ENCODE results near the gene DNAAF3. TPM values are rescaled to one million over a fixed set of nuclear protein-coding genes. Genes with fewer than 3 reads are reported as not detected.
A peak's percentile ranks its signal among the peaks of the same experiment; 100 is the strongest.

The DNAAF3 gene
- total RNA-seq, 1 donor from 2014 or later = 9.1 TPM

DNA sequence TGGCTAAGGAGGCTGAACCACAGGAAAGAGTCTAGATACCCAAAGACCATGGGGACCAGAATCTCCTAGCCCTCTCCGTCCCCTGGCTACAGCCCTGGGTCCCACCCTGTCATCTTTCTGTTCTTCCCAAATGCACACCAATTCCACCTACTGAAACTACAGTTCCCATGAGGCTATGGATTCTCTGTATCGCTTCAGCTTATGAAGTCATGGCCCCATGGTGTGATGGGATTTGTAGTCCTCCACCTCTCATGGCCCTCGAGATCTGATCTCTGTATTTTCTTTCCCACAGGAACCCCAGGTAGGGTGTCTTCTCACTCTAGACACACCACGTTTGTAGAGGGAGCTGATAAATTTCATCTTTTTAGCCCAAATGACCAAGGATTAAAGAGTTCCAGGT, 31.1 kb upstream of the DNAAF3 start:
- Histone ChIP-seq H3K9me3 (ENCODE audit: low read depth) (no peaks in the 10 kb centered on the region), H3K4me1 (no peaks in the 10 kb centered on the region), H3K27me3 (peaks cover 11% of the 10 kb centered on the region), H3F3A (ENCODE audit: low read depth) (no peaks in the 10 kb centered on the region), H3K36me3 (no peaks in the 10 kb centered on the region), H3K4me3 (no peak overlapping the region), H2AFZ (replicated peaks) (no peak overlapping the region), H4K20me1 (ENCODE audit: low read depth) (no peaks in the 10 kb centered on the region), H3K79me2 (ENCODE audit: low read depth) (no peaks in the 10 kb centered on the region), H3K9ac (no peak overlapping the region), H3K27ac (no peak overlapping the region), H3K4me2 (no peak overlapping the region)
- TF ChIP-seq, protein P1, sequence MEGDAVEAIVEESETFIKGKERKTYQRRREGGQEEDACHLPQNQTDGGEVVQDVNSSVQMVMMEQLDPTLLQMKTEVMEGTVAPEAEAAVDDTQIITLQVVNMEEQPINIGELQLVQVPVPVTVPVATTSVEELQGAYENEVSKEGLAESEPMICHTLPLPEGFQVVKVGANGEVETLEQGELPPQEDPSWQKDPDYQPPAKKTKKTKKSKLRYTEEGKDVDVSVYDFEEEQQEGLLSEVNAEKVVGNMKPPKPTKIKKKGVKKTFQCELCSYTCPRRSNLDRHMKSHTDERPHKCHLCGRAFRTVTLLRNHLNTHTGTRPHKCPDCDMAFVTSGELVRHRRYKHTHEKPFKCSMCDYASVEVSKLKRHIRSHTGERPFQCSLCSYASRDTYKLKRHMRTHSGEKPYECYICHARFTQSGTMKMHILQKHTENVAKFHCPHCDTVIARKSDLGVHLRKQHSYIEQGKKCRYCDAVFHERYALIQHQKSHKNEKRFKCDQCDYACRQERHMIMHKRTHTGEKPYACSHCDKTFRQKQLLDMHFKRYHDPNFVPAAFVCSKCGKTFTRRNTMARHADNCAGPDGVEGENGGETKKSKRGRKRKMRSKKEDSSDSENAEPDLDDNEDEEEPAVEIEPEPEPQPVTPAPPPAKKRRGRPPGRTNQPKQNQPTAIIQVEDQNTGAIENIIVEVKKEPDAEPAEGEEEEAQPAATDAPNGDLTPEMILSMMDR (IDR thresholded peaks at IDR 0.05) = no peak
- TF ChIP-seq EZH2phosphoT487 (IDR thresholded peaks at IDR 0.05) = no peak
- TF ChIP-seq EZH2 (IDR thresholded peaks at IDR 0.05) = no peak
- Mint-ChIP-seq H3K36me3 (no peaks in the 10 kb centered on the region), H3K9me3 (no peaks in the 10 kb centered on the region), H3K27me3 (ENCODE audit: insufficient read depth, low read depth) (peaks cover 16% of the 10 kb centered on the region), H3K27ac (peak overlapping the region; percentile 51), H3K4me3 (peak overlapping the region; percentile 41), H3K4me1 (no peaks in the 10 kb centered on the region)
- peak; percentile 39 for DNase-seq (ENCODE audit: low spot score)

DNA sequence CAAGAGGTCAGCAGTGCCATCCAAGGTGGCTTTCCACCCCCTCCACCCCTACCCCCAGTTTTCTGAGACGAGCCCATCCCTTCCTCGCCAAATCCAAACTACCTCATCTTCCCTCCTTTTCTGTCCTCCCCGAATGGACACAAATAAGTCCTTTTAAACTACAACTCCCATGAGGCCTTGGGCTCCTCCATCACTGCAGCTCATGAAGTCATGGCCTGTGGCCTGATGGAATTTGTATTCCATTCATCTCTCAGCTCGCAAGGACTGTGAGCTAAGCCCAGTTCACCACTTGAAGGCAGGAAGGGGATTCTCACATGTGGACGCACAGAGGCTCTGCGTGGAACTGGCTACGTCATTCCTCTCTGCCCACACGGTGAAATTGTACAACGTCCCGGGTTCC, 30.4 kb upstream of the DNAAF3 start:
- Histone ChIP-seq H2AFZ (replicated peaks) (no peak overlapping the region), H3K79me2 (ENCODE audit: low read depth) (no peaks in the 10 kb centered on the region), H3K4me2 (no peak overlapping the region), H3K9me3 (ENCODE audit: low read depth) (no peaks in the 10 kb centered on the region), H3K4me1 (no peaks in the 10 kb centered on the region), H3K27me3 (peaks cover 11% of the 10 kb centered on the region), H3K4me3 (no peak overlapping the region), H3K9ac (no peak overlapping the region), H3K27ac (no peak overlapping the region), H4K20me1 (ENCODE audit: low read depth) (no peaks in the 10 kb centered on the region), H3K36me3 (no peaks in the 10 kb centered on the region), H3F3A (ENCODE audit: low read depth) (no peaks in the 10 kb centered on the region)
- H3K4me1 Mint-ChIP-seq = no peaks in the 10 kb centered on the region
- no peaks in the 10 kb centered on the region for H3K36me3 Mint-ChIP-seq
- H3K27me3 Mint-ChIP-seq (ENCODE audit: insufficient read depth, low read depth) = peaks cover 16% of the 10 kb centered on the region
- no peak for TF ChIP-seq EZH2 (IDR thresholded peaks at IDR 0.05)
- TF ChIP-seq, protein P1 (IDR thresholded peaks at IDR 0.05) = no peak
- no peak for TF ChIP-seq EZH2phosphoT487 (IDR thresholded peaks at IDR 0.05)
- H3K27ac Mint-ChIP-seq = no peak overlapping the region
- no peaks in the 10 kb centered on the region for H3K9me3 Mint-ChIP-seq
- DNase-seq (ENCODE audit: low spot score) = no peak
- H3K4me3 Mint-ChIP-seq = no peak overlapping the region

DNA sequence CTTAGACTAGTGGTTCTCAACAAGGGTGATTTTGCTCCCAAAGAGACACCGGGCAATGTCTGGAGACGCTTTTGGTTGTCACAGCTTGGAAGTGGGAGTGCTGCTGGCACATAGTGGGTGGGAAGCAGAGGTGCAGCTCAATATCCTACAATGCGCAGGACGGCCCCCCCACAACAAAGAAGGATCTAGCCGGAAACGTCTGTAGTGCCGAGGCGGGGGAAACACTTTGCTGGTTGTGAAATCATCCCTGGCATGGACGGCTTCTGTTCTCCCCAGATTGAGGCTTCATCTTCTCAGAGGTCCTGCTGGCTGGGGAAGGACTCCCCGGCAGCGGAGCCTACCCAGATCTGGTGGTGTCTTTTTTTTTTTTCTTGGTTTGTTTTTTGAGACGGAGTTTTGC, 27.1 kb upstream of the DNAAF3 start:
- Histone ChIP-seq H3K9ac (no peak overlapping the region), H3K4me3 (no peak overlapping the region), H3K4me1 (no peaks in the 10 kb centered on the region), H3F3A (ENCODE audit: low read depth) (no peaks in the 10 kb centered on the region), H2AFZ (replicated peaks) (no peak overlapping the region), H3K4me2 (no peak overlapping the region), H3K9me3 (ENCODE audit: low read depth) (no peaks in the 10 kb centered on the region), H3K27ac (no peak overlapping the region), H3K36me3 (no peaks in the 10 kb centered on the region), H3K79me2 (ENCODE audit: low read depth) (no peaks in the 10 kb centered on the region), H4K20me1 (ENCODE audit: low read depth) (no peaks in the 10 kb centered on the region), H3K27me3 (peaks cover 4% of the 10 kb centered on the region)
- no peaks in the 10 kb centered on the region for H3K9me3 Mint-ChIP-seq
- H3K4me1 Mint-ChIP-seq = peaks cover 4% of the 10 kb centered on the region
- H3K27me3 Mint-ChIP-seq (ENCODE audit: insufficient read depth, low read depth) = peaks cover 12% of the 10 kb centered on the region
- no peak overlapping the region for H3K4me3 Mint-ChIP-seq
- no peak for DNase-seq (ENCODE audit: low spot score)
- H3K27ac Mint-ChIP-seq = no peak overlapping the region
- TF ChIP-seq, protein P1 (IDR thresholded peaks at IDR 0.05) = no peak
- TF ChIP-seq EZH2 (IDR thresholded peaks at IDR 0.05) (no peak), EZH2phosphoT487 (IDR thresholded peaks at IDR 0.05) (no peak)
- H3K36me3 Mint-ChIP-seq = no peaks in the 10 kb centered on the region

Data from neural progenitor cell (in vitro differentiated cells).